ENCODE data around the gene HTR2B. TPM values are rescaled to one million over a fixed set of nuclear protein-coding genes. Genes with fewer than 3 reads are reported as not detected.
A peak's percentile ranks its signal among the peaks of the same experiment; 100 is the strongest.

HTR2B gene
- total RNA-seq, 4 donors from 2014 or later = 0.09 TPM; not detected in 3

DNA sequence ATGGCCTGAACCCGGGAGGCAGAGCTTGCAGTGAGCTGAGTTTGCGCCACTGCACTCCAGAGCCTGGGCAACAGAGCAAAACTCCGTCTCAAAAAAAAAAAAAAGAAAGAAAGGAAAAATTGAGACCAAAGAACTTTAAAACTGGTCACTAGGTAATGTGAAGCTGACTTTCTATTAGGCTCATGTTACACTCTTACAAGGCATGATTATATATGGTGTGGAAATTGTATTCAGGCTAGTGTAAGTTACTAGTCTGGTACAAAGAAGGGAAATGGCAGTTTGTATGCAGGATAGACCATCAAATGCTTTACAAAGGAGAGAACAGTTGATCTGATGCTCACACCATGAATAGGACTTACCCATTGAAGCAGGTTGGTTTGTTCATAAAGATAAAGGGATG is 38.2 kb upstream of the HTR2B start:
- H3K4me1 ChIP-seq = no peaks in the 10 kb centered on the region
- no peak for TF ChIP-seq POLR2A (IDR thresholded peaks at IDR 0.05)
- TF ChIP-seq, protein P1, sequence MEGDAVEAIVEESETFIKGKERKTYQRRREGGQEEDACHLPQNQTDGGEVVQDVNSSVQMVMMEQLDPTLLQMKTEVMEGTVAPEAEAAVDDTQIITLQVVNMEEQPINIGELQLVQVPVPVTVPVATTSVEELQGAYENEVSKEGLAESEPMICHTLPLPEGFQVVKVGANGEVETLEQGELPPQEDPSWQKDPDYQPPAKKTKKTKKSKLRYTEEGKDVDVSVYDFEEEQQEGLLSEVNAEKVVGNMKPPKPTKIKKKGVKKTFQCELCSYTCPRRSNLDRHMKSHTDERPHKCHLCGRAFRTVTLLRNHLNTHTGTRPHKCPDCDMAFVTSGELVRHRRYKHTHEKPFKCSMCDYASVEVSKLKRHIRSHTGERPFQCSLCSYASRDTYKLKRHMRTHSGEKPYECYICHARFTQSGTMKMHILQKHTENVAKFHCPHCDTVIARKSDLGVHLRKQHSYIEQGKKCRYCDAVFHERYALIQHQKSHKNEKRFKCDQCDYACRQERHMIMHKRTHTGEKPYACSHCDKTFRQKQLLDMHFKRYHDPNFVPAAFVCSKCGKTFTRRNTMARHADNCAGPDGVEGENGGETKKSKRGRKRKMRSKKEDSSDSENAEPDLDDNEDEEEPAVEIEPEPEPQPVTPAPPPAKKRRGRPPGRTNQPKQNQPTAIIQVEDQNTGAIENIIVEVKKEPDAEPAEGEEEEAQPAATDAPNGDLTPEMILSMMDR (IDR thresholded peaks at IDR 0.05 in 4 of 5, conservative IDR thresholded peaks at IDR 0.05 in 1 of 5) = no peak
- peaks cover 0 to 69% of the 10 kb centered on the region in 2 donors for H3K36me3 ChIP-seq

DNA sequence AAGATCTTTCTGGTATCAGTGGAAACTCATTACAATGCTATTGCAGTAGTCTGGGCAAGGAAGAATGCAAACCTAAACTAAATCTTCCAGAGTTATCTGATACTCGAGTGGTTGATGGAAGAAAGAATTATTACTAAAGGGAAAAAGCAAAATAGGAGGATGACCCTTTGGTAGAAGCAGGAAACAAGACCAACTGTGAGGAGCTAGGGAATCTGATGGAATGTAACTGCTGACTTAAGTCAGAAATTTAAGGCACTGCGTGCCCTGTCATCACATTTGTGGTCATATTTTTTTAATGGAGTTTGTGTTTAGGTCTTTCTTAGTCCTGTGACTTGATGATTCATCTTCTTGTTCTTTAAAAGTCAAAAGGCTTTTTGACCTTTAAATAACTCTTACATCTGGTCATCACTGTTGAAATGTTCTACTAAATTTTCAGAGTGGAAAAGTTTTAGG is 37.1 kb upstream of the HTR2B start:
- intact Hi-C loops (cut with DNase I; ENCODE audit: low total_unique reads) = no loop called here
- Histone ChIP-seq H3K27me3 (no peaks in the 10 kb centered on the region), H3K27ac (peak overlapping the region in 3 of 4 donors; percentile 21 to 38 (median 35)), H3K9me3 (no peaks in the 10 kb centered on the region), H3K4me1 (no peaks in the 10 kb centered on the region), H3K36me3 (peaks cover 0 to 61% of the 10 kb centered on the region in 2 donors), H3K4me3 (no peak overlapping the region)
- ATAC-seq (peak; percentile 43 to 60), DNase-seq (no peak)
- in situ Hi-C loops (cut with MboI; ENCODE audit: low sequenced_read_pairs in 4 of 4) = no loop called here
- TF ChIP-seq, protein P1 (IDR thresholded peaks at IDR 0.05 in 4 of 5, conservative IDR thresholded peaks at IDR 0.05 in 1 of 5) = no peak

More for the DNA sequence above, 38.2 kb upstream of the HTR2B start:
- Histone ChIP-seq H3K27ac (no peak overlapping the region), H3K27me3 (no peaks in the 10 kb centered on the region), H3K9me3 (no peaks in the 10 kb centered on the region), H3K4me3 (no peak overlapping the region)
- ATAC-seq = no peak
- intact Hi-C loops (cut with DNase I; ENCODE audit: low total_unique reads) (no loop called here), in situ Hi-C loops (cut with MboI; ENCODE audit: low sequenced_read_pairs in 4 of 4) (no loop called here)
- DNase-seq = no peak

DNA sequence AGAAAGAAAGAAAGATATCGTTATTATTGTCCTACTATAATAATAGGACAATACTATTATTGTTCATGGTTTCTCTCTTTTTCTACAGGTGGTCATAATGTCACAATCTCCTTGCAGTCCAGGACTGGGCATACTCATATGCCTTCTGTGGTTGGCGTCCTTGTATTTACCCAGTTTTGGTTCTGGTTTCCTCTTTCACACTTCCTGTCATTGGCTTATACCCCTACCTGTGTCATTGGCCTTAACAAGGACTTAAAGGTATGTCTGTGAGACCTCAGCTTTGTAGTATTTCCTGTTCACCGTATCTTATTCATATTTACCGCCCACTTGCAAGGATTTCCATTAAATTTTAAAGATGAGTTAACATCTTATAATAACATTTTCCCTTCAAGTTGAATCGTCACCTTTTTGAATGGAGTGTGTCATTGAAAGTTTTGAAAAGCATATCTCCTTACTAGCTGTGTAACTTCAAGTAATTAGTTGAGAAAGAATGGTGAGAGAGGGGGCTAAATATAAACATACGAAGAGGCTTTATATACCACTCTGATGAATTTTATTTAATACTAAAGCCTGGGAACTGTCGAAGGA is 36.5 kb upstream of the HTR2B start:
- in situ Hi-C loops (cut with MboI; ENCODE audit: low sequenced_read_pairs in 4 of 4) (no loop called here), intact Hi-C loops (cut with DNase I; ENCODE audit: low total_unique reads) (no loop called here)
- Histone ChIP-seq H3K27ac (peak overlapping the region in 3 of 4 donors; percentile 19 to 38 (median 33)), H3K36me3 (peaks cover 0 to 57% of the 10 kb centered on the region in 2 donors), H3K27me3 (no peaks in the 10 kb centered on the region), H3K9me3 (no peaks in the 10 kb centered on the region), H3K4me1 (no peaks in the 10 kb centered on the region), H3K4me3 (no peak overlapping the region)
- no peak for ATAC-seq
- DNase-seq = no peak
- TF ChIP-seq POLR2A (IDR thresholded peaks at IDR 0.05) = no peak
- TF ChIP-seq, protein P1 (IDR thresholded peaks at IDR 0.05 in 4 of 5, conservative IDR thresholded peaks at IDR 0.05 in 1 of 5) = no peak

DNA sequence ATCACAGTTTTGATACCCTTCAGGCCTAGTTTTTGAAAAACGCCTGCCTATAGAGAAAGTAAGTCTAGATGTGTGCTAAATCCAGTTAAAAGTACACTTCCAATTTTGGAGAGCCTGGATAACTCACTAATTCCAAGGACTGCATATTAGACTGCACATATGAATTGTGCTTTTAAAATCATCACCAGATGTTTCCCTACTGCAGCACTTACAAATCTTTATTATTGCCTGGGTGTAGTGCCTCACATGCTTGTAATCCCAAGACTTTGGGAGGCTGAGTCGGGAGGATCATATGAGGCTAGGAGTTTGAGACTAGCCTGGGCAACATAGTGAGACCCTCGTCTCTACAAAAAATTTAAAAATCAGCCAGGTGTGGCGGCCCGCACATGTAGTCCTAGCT is 35.9 kb upstream of the HTR2B start:
- H3K27me3 ChIP-seq = no peaks in the 10 kb centered on the region
- H3K9me3 ChIP-seq = no peaks in the 10 kb centered on the region
- no peak for TF ChIP-seq POLR2A (IDR thresholded peaks at IDR 0.05)
- TF ChIP-seq, protein P1 (IDR thresholded peaks at IDR 0.05 in 4 of 5, conservative IDR thresholded peaks at IDR 0.05 in 1 of 5) = no peak
- ATAC-seq = no peak
- in situ Hi-C loops (cut with MboI; ENCODE audit: low sequenced_read_pairs in 4 of 4) = no loop called here
- no peak for DNase-seq
- no peak overlapping the region for H3K4me3 ChIP-seq
- H3K36me3 ChIP-seq = peaks cover 0 to 51% of the 10 kb centered on the region in 2 donors
- H3K27ac ChIP-seq = peak overlapping the region in 1 of 4 donors; percentile 38
- no peaks in the 10 kb centered on the region for H3K4me1 ChIP-seq
- intact Hi-C loops (cut with DNase I; ENCODE audit: low total_unique reads) = no loop called here

DNA sequence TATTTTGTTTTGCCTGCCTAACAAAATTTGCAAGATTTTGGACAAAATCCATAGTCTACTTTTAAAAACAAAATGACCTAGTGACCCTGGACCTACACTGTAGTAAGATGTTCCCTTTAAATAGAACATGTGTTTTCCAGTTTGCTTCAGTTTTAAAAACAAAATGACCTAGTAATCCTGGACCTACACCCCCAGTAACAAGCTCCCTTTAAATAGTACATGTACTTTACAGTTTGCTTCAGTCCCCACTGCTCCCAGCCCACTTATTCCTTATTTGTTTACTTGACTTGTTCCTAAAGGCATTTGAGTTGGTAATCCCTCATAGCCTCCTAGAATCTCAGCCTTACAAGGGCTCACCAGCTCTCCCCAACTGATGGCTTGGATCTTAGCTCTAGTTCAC is 34.5 kb upstream of the HTR2B start:
- Histone ChIP-seq H3K27me3 (no peaks in the 10 kb centered on the region), H3K4me3 (no peak overlapping the region), H3K9me3 (no peaks in the 10 kb centered on the region), H3K27ac (no peak overlapping the region), H3K36me3 (peaks cover 0 to 54% of the 10 kb centered on the region in 2 donors), H3K4me1 (no peaks in the 10 kb centered on the region)
- intact Hi-C loops (cut with DNase I; ENCODE audit: low total_unique reads) = no loop called here
- in situ Hi-C loops (cut with MboI; ENCODE audit: low sequenced_read_pairs in 4 of 4) = no loop called here
- ATAC-seq (no peak), DNase-seq (no peak)
- no peak for TF ChIP-seq POLR2A (IDR thresholded peaks at IDR 0.05)
- TF ChIP-seq, protein P1 (IDR thresholded peaks at IDR 0.05 in 4 of 5, conservative IDR thresholded peaks at IDR 0.05 in 1 of 5) = no peak

Data from gastrocnemius medialis (tissue), 4 donors.